WTC11 (cell line): Measurements from ENCODE around the gene CNTNAP2. TPM values are rescaled to one million over a fixed set of nuclear protein-coding genes. Genes with fewer than 3 reads are reported as not detected.

Source experiments
- ETV6 ChIP-seq: sonication (generic); formaldehyde crosslinking; IDR thresholded peaks from 2 replicates; pipeline ENCODE4 v1.8.1; 2022; ENCODE audit warnings: mild to moderate bottlenecking, missing genetic modification reagents
- NR3C1 ChIP-seq: sonication (generic); formaldehyde crosslinking; conservative IDR thresholded peaks from 2 replicates; pipeline ENCODE4 v1.8.1; 2023; ENCODE audit warnings: low read depth, mild to moderate bottlenecking, missing genetic modification reagents
- OVOL2 ChIP-seq: fragments of 250-450 bp; sonication (Bioruptor Pico); IDR thresholded peaks from 2 replicates; pipeline ENCODE4 v1.9.0; 2021; ENCODE audit warnings: mild to moderate bottlenecking, borderline replicate concordance
- PRRX2 ChIP-seq: fragments of 250-450 bp; sonication (Bioruptor Pico); IDR thresholded peaks from 2 replicates; pipeline ENCODE4 v1.8.0; 2021; ENCODE audit warnings: mild to moderate bottlenecking
- RORB ChIP-seq: fragments of 250-450 bp; sonication (Bioruptor Pico); IDR thresholded peaks from 2 replicates; pipeline ENCODE4 v1.9.0; 2021; ENCODE audit warnings: mild to moderate bottlenecking
- SMAD3 ChIP-seq: sonication (generic); formaldehyde crosslinking; IDR thresholded peaks from 2 replicates; pipeline ENCODE4 v1.8.0; 2022; ENCODE audit warnings: missing genetic modification reagents, mild to moderate bottlenecking, borderline replicate concordance
- TCF7 ChIP-seq: sonication (generic); formaldehyde crosslinking; IDR thresholded peaks from 2 replicates; pipeline ENCODE4 v1.8.0; 2022; ENCODE audit warnings: mild to moderate bottlenecking, low read depth, missing genetic modification reagents, moderate library complexity
- TEAD1 ChIP-seq: sonication (generic); formaldehyde crosslinking; IDR thresholded peaks from 2 replicates; pipeline ENCODE4 v1.8.0; 2022; ENCODE audit warnings: mild to moderate bottlenecking, missing genetic modification reagents
- TP53 ChIP-seq: sonication (generic); formaldehyde crosslinking; IDR thresholded peaks from 2 replicates; pipeline ENCODE4 v1.8.1; 2023; ENCODE audit warnings: mild to moderate bottlenecking, missing genetic modification reagents
- ZBTB21 ChIP-seq: sonication (generic); formaldehyde crosslinking; IDR thresholded peaks from 2 replicates; pipeline ENCODE4 v1.8.1; 2023; ENCODE audit warnings: mild to moderate bottlenecking, missing genetic modification reagents, borderline replicate concordance
- ZNF138 ChIP-seq: sonication (generic); formaldehyde crosslinking; conservative IDR thresholded peaks from 2 replicates; pipeline ENCODE4 v1.8.1; 2022; ENCODE audit warnings: mild to moderate bottlenecking, moderate library complexity, missing genetic modification reagents
- ZNF219 ChIP-seq: sonication (generic); formaldehyde crosslinking; IDR thresholded peaks from 2 replicates; pipeline ENCODE4 v1.8.0; 2023; ENCODE audit warnings: missing genetic modification reagents, mild to moderate bottlenecking, borderline replicate concordance
- ZNF317 ChIP-seq: sonication (generic); formaldehyde crosslinking; IDR thresholded peaks from 2 replicates; pipeline ENCODE4 v1.8.1; 2023; ENCODE audit warnings: low read depth, mild to moderate bottlenecking, moderate library complexity, missing genetic modification reagents, borderline replicate concordance
- total RNA-seq: library from RNA; stranded (reverse); gene quantifications from 3 replicates; pipeline ENCODE4 v1.2.3, GENCODE V29; 2021
- TF ChIP-seq, protein P1 (sequence below): sonication (generic); formaldehyde crosslinking; IDR thresholded peaks from 2 replicates; pipeline ENCODE4 v1.8.0; 2023; ENCODE audit warnings: missing genetic modification reagents
- TF ChIP-seq, protein P2 (sequence below): fragments of 200-600 bp; IDR thresholded peaks from 2 replicates; pipeline ENCODE4 v1.8.0; 2022; ENCODE audit warnings: antibody characterized with exemption
- TF ChIP-seq, protein P3 (sequence below): fragments of 250-450 bp; sonication (Bioruptor Pico); IDR thresholded peaks from 2 replicates; pipeline ENCODE4 v2.1.2; 2022; ENCODE audit warnings: mild to moderate bottlenecking, moderate library complexity
- TF ChIP-seq, protein P4 (sequence below): sonication (generic); formaldehyde crosslinking; IDR thresholded peaks from 2 replicates; pipeline ENCODE4 v1.8.1; 2023; ENCODE audit warnings: mild to moderate bottlenecking, missing genetic modification reagents, moderate library complexity
- TF ChIP-seq, protein P5 (sequence below): fragments of 250-450 bp; sonication (Bioruptor Pico); IDR thresholded peaks from 2 replicates; pipeline ENCODE4 v1.9.0; 2021; ENCODE audit warnings: moderate library complexity, mild to moderate bottlenecking, inconsistent platforms, borderline replicate concordance
- TF ChIP-seq, protein P6 (sequence below): fragments of 250-450 bp; sonication (Bioruptor Pico); IDR thresholded peaks from 2 replicates; pipeline ENCODE4 v1.8.0; 2021; ENCODE audit warnings: mild to moderate bottlenecking
- TF ChIP-seq, protein P7 (sequence below): sonication (generic); formaldehyde crosslinking; IDR thresholded peaks from 2 replicates; pipeline ENCODE4 v1.8.0; 2022; ENCODE audit warnings: missing genetic modification reagents
- TF ChIP-seq, protein P8 (sequence below): sonication (generic); formaldehyde crosslinking; IDR thresholded peaks from 2 replicates; pipeline ENCODE4 v1.8.0; 2022; ENCODE audit warnings: mild to moderate bottlenecking, missing genetic modification reagents
- TF ChIP-seq, protein P9 (sequence below): sonication (generic); formaldehyde crosslinking; IDR thresholded peaks from 2 replicates; pipeline ENCODE4 v1.8.1; 2022; ENCODE audit warnings: missing genetic modification reagents, borderline replicate concordance
- TF ChIP-seq, protein P10 (sequence below): sonication (generic); formaldehyde crosslinking; IDR thresholded peaks from 2 replicates; pipeline ENCODE4 v1.8.1; 2023; ENCODE audit warnings: mild to moderate bottlenecking, missing genetic modification reagents

Gene CNTNAP2
- total RNA-seq, 1 experiment from 2014 or later, result 63.8 TPM

DNA sequence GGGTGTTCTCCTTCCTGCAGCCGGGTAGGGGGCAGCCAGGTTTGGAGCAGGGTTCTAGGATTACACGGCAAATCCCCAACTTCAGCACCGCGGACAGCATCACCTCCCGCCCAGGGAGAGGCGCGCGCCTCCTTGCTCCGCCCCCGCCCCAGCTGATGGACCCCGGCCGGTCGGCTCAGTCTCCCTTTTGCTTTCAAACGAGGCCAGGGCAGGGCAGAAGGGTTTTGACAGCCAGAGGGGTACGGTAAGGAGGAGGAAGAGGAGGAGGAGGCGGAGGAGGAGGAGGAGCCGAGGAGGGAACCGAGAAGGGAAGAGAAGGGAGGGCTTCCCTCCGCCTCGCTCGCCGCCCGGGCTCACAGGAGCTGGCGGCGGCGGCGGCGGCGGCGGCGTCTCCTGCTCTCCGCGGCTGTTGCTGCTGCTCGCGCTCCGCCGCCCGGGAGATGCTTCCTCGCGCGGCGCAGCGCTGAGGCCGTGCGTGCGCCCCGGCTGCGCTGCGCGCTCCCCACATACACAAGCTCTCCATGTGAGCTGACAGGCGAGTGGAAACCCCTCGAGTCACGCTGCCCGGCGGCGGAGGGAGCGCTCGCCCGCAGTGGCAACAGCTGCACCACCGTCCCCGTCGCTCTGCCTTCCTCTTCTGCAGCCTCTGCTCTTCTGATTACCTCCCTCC lies 615 bp upstream of the CNTNAP2 start (continued):
- TF ChIP-seq, protein P1, sequence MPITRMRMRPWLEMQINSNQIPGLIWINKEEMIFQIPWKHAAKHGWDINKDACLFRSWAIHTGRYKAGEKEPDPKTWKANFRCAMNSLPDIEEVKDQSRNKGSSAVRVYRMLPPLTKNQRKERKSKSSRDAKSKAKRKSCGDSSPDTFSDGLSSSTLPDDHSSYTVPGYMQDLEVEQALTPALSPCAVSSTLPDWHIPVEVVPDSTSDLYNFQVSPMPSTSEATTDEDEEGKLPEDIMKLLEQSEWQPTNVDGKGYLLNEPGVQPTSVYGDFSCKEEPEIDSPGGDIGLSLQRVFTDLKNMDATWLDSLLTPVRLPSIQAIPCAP (CRISPR knock-in tag), result peak; percentile 62; the same call in 1 of the 2 replicates
- TF ChIP-seq OVOL2 (CRISPR knock-in tag) (no peak), ZNF138 (CRISPR knock-in tag) (no peak), NR3C1 (CRISPR knock-in tag) (peak; percentile 55; the same call in 1 of the 2 replicates), TCF7 (CRISPR knock-in tag) (0 out of 2 replicates have a peak, but pooled peaks have one; percentile 47), ZBTB21 (CRISPR knock-in tag) (peak; percentile 36), TP53 (CRISPR knock-in tag) (peak; percentile 82; the same call in 1 of the 2 replicates), RORB (CRISPR knock-in tag) (no peak), SMAD3 (CRISPR knock-in tag) (peak; percentile 96), ETV6 (CRISPR knock-in tag) (peak; percentile 97), ZNF317 (CRISPR knock-in tag) (0 out of 2 replicates have a peak, but pooled peaks have one; percentile 59), PRRX2 (CRISPR knock-in tag) (no peak), ZNF219 (CRISPR knock-in tag) (0 out of 2 replicates have a peak, but pooled peaks have one; percentile 29), TEAD1 (CRISPR knock-in tag) (peak; percentile 97)
- TF ChIP-seq, protein P2, sequence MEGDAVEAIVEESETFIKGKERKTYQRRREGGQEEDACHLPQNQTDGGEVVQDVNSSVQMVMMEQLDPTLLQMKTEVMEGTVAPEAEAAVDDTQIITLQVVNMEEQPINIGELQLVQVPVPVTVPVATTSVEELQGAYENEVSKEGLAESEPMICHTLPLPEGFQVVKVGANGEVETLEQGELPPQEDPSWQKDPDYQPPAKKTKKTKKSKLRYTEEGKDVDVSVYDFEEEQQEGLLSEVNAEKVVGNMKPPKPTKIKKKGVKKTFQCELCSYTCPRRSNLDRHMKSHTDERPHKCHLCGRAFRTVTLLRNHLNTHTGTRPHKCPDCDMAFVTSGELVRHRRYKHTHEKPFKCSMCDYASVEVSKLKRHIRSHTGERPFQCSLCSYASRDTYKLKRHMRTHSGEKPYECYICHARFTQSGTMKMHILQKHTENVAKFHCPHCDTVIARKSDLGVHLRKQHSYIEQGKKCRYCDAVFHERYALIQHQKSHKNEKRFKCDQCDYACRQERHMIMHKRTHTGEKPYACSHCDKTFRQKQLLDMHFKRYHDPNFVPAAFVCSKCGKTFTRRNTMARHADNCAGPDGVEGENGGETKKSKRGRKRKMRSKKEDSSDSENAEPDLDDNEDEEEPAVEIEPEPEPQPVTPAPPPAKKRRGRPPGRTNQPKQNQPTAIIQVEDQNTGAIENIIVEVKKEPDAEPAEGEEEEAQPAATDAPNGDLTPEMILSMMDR, result no peak
- TF ChIP-seq, protein P3, sequence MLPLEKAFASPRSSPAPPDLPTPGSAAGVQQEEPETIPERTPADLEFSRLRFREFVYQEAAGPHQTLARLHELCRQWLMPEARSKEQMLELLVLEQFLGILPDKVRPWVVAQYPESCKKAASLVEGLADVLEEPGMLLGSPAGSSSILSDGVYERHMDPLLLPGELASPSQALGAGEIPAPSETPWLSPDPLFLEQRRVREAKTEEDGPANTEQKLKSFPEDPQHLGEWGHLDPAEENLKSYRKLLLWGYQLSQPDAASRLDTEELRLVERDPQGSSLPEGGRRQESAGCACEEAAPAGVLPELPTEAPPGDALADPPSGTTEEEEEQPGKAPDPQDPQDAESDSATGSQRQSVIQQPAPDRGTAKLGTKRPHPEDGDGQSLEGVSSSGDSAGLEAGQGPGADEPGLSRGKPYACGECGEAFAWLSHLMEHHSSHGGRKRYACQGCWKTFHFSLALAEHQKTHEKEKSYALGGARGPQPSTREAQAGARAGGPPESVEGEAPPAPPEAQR (CRISPR knock-in tag), result no peak
- TF ChIP-seq, protein P4, sequence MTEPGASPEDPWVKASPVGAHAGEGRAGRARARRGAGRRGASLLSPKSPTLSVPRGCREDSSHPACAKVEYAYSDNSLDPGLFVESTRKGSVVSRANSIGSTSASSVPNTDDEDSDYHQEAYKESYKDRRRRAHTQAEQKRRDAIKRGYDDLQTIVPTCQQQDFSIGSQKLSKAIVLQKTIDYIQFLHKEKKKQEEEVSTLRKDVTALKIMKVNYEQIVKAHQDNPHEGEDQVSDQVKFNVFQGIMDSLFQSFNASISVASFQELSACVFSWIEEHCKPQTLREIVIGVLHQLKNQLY, result peak; percentile 78; the same call in 1 of the 2 replicates
- TF ChIP-seq, protein P5, sequence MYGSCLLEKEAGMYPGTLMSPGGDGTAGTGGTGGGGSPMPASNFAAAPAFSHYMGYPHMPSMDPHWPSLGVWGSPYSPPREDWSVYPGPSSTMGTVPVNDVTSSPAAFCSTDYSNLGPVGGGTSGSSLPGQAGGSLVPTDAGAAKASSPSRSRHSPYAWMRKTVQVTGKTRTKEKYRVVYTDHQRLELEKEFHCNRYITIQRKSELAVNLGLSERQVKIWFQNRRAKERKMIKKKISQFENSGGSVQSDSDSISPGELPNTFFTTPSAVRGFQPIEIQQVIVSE (CRISPR knock-in tag), result no peak
- TF ChIP-seq, protein P6, sequence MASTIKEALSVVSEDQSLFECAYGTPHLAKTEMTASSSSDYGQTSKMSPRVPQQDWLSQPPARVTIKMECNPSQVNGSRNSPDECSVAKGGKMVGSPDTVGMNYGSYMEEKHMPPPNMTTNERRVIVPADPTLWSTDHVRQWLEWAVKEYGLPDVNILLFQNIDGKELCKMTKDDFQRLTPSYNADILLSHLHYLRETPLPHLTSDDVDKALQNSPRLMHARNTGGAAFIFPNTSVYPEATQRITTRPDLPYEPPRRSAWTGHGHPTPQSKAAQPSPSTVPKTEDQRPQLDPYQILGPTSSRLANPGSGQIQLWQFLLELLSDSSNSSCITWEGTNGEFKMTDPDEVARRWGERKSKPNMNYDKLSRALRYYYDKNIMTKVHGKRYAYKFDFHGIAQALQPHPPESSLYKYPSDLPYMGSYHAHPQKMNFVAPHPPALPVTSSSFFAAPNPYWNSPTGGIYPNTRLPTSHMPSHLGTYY (CRISPR knock-in tag), result no peak
- TF ChIP-seq, protein P7, sequence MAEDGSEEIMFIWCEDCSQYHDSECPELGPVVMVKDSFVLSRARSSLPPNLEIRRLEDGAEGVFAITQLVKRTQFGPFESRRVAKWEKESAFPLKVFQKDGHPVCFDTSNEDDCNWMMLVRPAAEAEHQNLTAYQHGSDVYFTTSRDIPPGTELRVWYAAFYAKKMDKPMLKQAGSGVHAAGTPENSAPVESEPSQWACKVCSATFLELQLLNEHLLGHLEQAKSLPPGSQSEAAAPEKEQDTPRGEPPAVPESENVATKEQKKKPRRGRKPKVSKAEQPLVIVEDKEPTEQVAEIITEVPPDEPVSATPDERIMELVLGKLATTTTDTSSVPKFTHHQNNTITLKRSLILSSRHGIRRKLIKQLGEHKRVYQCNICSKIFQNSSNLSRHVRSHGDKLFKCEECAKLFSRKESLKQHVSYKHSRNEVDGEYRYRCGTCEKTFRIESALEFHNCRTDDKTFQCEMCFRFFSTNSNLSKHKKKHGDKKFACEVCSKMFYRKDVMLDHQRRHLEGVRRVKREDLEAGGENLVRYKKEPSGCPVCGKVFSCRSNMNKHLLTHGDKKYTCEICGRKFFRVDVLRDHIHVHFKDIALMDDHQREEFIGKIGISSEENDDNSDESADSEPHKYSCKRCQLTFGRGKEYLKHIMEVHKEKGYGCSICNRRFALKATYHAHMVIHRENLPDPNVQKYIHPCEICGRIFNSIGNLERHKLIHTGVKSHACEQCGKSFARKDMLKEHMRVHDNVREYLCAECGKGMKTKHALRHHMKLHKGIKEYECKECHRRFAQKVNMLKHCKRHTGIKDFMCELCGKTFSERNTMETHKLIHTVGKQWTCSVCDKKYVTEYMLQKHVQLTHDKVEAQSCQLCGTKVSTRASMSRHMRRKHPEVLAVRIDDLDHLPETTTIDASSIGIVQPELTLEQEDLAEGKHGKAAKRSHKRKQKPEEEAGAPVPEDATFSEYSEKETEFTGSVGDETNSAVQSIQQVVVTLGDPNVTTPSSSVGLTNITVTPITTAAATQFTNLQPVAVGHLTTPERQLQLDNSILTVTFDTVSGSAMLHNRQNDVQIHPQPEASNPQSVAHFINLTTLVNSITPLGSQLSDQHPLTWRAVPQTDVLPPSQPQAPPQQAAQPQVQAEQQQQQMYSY (CRISPR knock-in tag), result 0 out of 2 replicates have a peak, but pooled peaks have one; percentile 17
- TF ChIP-seq, protein P8, sequence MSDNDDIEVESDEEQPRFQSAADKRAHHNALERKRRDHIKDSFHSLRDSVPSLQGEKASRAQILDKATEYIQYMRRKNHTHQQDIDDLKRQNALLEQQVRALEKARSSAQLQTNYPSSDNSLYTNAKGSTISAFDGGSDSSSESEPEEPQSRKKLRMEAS, result peak; percentile 74
- TF ChIP-seq, protein P9, sequence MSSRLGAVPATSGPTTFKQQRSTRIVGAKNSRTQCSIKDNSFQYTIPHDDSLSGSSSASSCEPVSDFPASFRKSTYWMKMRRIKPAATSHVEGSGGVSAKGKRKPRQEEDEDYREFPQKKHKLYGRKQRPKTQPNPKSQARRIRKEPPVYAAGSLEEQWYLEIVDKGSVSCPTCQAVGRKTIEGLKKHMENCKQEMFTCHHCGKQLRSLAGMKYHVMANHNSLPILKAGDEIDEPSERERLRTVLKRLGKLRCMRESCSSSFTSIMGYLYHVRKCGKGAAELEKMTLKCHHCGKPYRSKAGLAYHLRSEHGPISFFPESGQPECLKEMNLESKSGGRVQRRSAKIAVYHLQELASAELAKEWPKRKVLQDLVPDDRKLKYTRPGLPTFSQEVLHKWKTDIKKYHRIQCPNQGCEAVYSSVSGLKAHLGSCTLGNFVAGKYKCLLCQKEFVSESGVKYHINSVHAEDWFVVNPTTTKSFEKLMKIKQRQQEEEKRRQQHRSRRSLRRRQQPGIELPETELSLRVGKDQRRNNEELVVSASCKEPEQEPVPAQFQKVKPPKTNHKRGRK (CRISPR knock-in tag), result no peak
- TF ChIP-seq, protein P10, sequence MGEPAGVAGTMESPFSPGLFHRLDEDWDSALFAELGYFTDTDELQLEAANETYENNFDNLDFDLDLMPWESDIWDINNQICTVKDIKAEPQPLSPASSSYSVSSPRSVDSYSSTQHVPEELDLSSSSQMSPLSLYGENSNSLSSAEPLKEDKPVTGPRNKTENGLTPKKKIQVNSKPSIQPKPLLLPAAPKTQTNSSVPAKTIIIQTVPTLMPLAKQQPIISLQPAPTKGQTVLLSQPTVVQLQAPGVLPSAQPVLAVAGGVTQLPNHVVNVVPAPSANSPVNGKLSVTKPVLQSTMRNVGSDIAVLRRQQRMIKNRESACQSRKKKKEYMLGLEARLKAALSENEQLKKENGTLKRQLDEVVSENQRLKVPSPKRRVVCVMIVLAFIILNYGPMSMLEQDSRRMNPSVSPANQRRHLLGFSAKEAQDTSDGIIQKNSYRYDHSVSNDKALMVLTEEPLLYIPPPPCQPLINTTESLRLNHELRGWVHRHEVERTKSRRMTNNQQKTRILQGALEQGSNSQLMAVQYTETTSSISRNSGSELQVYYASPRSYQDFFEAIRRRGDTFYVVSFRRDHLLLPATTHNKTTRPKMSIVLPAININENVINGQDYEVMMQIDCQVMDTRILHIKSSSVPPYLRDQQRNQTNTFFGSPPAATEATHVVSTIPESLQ (CRISPR knock-in tag), result 0 out of 2 replicates have a peak, but pooled peaks have one; percentile 46
